K562 (cell line): ENCODE results near the gene GLRX5. TPM values are rescaled to one million over a fixed set of nuclear protein-coding genes. Genes with fewer than 3 reads are reported as not detected.

Experiments
- BRF2 ChIP-seq: IDR thresholded peaks from 3 replicates; pipeline ENCODE4 v1.6.1; 2011; ENCODE audit warnings: borderline replicate concordance, mild to moderate bottlenecking; ENCODE audit not compliant: insufficient read length, insufficient read depth
- HCFC1 ChIP-seq: IDR thresholded peaks from 2 replicates; pipeline ENCODE4 v1.6.1; 2012; ENCODE audit warnings: low read depth, low read length, improper control_type of control experiment
- RERE ChIP-seq: sonication (generic); formaldehyde crosslinking; IDR thresholded peaks from 2 replicates; pipeline ENCODE4 v1.8.0; 2023; ENCODE audit warnings: missing genetic modification reagents, mild to moderate bottlenecking, borderline replicate concordance
- SLC30A9 ChIP-seq: fragments of 250-450 bp; sonication (Bioruptor Pico); IDR thresholded peaks from 2 replicates; pipeline ENCODE4 v1.8.0; 2022; ENCODE audit warnings: mild to moderate bottlenecking, moderate library complexity
- TARDBP ChIP-seq: fragments of 450-650 bp; IDR thresholded peaks from 2 replicates; pipeline ENCODE4 v1.6.1; 2016
- ZNF609 ChIP-seq: sonication (generic); formaldehyde crosslinking; IDR thresholded peaks from 2 replicates; pipeline ENCODE4 v1.8.1; 2023; ENCODE audit warnings: missing genetic modification reagents, mild to moderate bottlenecking, borderline replicate concordance
- ZZZ3 ChIP-seq: fragments of 450-650 bp; IDR thresholded peaks from 2 replicates; pipeline ENCODE4 v1.6.1; 2016; ENCODE audit warnings: antibody characterized with exemption, mild to moderate bottlenecking, moderate library complexity
- polyA plus RNA-seq, 8 experiments: library from polyadenylated mRNA; depleted of rRNA in 4 of 8; stranded (reverse) in 5 of 8; unstranded in 3 of 8; fragments of >200 nt; fragmentation: Nextera tagmentation in 2 of 8; fragmentation: Illumina TruSeq in 1 of 8; extraction: Ambion mirVana in 2 of 8; extraction: Trizol in 1 of 8; gene quantifications; 2 replicates each; pipeline versions ENCODE4 v1.2.1 to v1.2.3, GENCODE V29; 2011 to 2014; ENCODE audit warnings: inconsistent platforms in 1 of 8, missing spikeins in 1 of 8
- total RNA-seq, 7 experiments: library from RNA; depleted of rRNA in 6 of 7; stranded (reverse); fragments of >200 nt in 6 of 7; fragmentation: Illumina TruSeq in 2 of 7; extraction: Trizol in 2 of 7; gene quantifications; 2 replicates each; pipeline versions ENCODE4 v1.2.1 to v1.2.3, GENCODE V29; 2011 to 2021; ENCODE audit warnings: low replicate concordance in 1 of 7

Gene GLRX5
- total and polyA plus RNA-seq, 9 of the 15 experiments (the other 6 are each of a cell fraction or from before 2014, with no cell fraction given) = 16.7 to 96.8 (median 66.8) TPM

- no peak for TF ChIP-seq RERE (CRISPR knock-in tag)
- TF ChIP-seq SLC30A9 (CRISPR knock-in tag) = no peak
- no peak for TF ChIP-seq BRF2
- TF ChIP-seq TARDBP = no peak
- peak; percentile 76 for TF ChIP-seq HCFC1
- TF ChIP-seq ZNF609 = no peak
- TF ChIP-seq ZZZ3 = no peak
These were observed at the start of gene GLRX5 (continued) for GRCh38 chr14:95534299-95535225.
